CD8-positive, alpha-beta memory T cell (primary cell): ENCODE measurements around the gene C3orf20. TPM values are rescaled to one million over a fixed set of nuclear protein-coding genes. Genes with fewer than 3 reads are reported as not detected.

Experiments
- CTCF ChIA-PET: fragments of 350-600 bp; sonication (Branson Sonifier 250); formaldehyde crosslinking; loops from one replicate; lab custom pipeline; 2021; ENCODE audit warnings: antibody characterized with exemption; lab: Charles Lee
- POLR2A ChIA-PET: fragments of 350-600 bp; sonication (Branson Sonifier 250); formaldehyde crosslinking; loops from one replicate; lab custom pipeline; 2021; ENCODE audit warnings: antibody characterized with exemption; lab: Charles Lee
- DNase-seq, 5 donors: peaks; one replicate each; pipeline versions ENCODE4 v3.0.0 to v3.0.0-alpha.2; 2020 to 2022; ENCODE audit warnings: mixed read lengths in 1 of 5
- H3K27ac ChIP-seq: one replicate; pipeline ENCODE4 v1.7.0; 2013; ENCODE audit warnings: low read depth, mild to moderate bottlenecking, low read length, moderate library complexity
- H3K27me3 ChIP-seq: 2 replicates; pipeline ENCODE4 v1.7.0; 2013; ENCODE audit warnings: low read length, mild to moderate bottlenecking; ENCODE audit not compliant: insufficient read depth, poor library complexity, severe bottlenecking
- H3K36me3 ChIP-seq: 2 replicates; pipeline ENCODE4 v1.7.0; 2013; ENCODE audit warnings: mild to moderate bottlenecking, low read length, moderate library complexity; ENCODE audit not compliant: insufficient read depth
- H3K4me1 ChIP-seq: 2 replicates; pipeline ENCODE4 v1.7.0; 2013; ENCODE audit warnings: mild to moderate bottlenecking, low read length, moderate library complexity; ENCODE audit not compliant: insufficient read depth
- H3K4me3 ChIP-seq: 2 replicates; pipeline ENCODE4 v1.7.0; 2013; ENCODE audit warnings: mild to moderate bottlenecking, low read length
- H3K9me3 ChIP-seq: 2 replicates; pipeline ENCODE4 v1.7.0; 2013; ENCODE audit warnings: mild to moderate bottlenecking, low read length
- H3K27ac Mint-ChIP-seq, 8 donors: one replicate each; pipeline ENCODE4 v1.8.0; 2020 to 2021; ENCODE audit warnings: mixed read lengths in 8 of 8, mild to moderate bottlenecking in 6 of 8, inconsistent platforms in 3 of 8, moderate library complexity in 3 of 8
- H3K27me3 Mint-ChIP-seq, 2 donors: one replicate each; pipeline ENCODE4 v1.8.0; 2020 to 2021; ENCODE audit warnings: mixed read lengths in 2 of 2, mild to moderate bottlenecking in 1 of 2, moderate library complexity in 1 of 2
- H3K36me3 Mint-ChIP-seq, 3 donors: one replicate each; pipeline ENCODE4 v1.8.0; 2020 to 2021; ENCODE audit warnings: mixed read lengths in 3 of 3, inconsistent platforms in 1 of 3, mild to moderate bottlenecking in 1 of 3
- H3K4me1 Mint-ChIP-seq, 3 donors: one replicate each; pipeline ENCODE4 v1.8.0; 2020 to 2021; ENCODE audit warnings: mixed read lengths in 3 of 3, inconsistent platforms in 1 of 3, mild to moderate bottlenecking in 1 of 3
- H3K4me3 Mint-ChIP-seq, 7 donors: one replicate each; pipeline ENCODE4 v1.8.0; 2020 to 2021; ENCODE audit warnings: mixed read lengths in 7 of 7, mild to moderate bottlenecking in 6 of 7, moderate library complexity in 4 of 7, inconsistent platforms in 2 of 7
- H3K9me3 Mint-ChIP-seq, 5 donors: one replicate each; pipeline ENCODE4 v1.8.0; 2020 to 2022; ENCODE audit warnings: mixed read lengths in 5 of 5, mild to moderate bottlenecking in 3 of 5, moderate library complexity in 2 of 5, inconsistent platforms in 1 of 5
- polyA plus RNA-seq: library from polyadenylated mRNA; unstranded; fragments of 300-500 nt; fragmentation: Illumina TruSeq; gene quantifications from one replicate; pipeline ENCODE4 v1.2.3, GENCODE V29; 2021
- total RNA-seq, 2 experiments: library from RNA; stranded (reverse); gene quantifications; one replicate each; pipeline ENCODE4 v1.2.3, GENCODE V29; 2021

C3orf20 gene
- total and polyA plus RNA-seq, 3 experiments from 2014 or later = 0.07 to 0.18 TPM; not detected in 1

GRCh38 chr3:14762701-14763100 lies 87.8 kb downstream of the C3orf20 start:
- H3K9me3 ChIP-seq = no peaks in the 10 kb centered on the region
- H3K27ac ChIP-seq = no peak overlapping the region
- H3K4me1 ChIP-seq = no peaks in the 10 kb centered on the region
- H3K27me3 Mint-ChIP-seq = peaks cover 0 to 7% of the 10 kb centered on the region in 2 donors
- H3K4me1 Mint-ChIP-seq = no peaks in the 10 kb centered on the region
- no peaks in the 10 kb centered on the region for H3K9me3 Mint-ChIP-seq
- no peaks in the 10 kb centered on the region for H3K27me3 ChIP-seq
- H3K27ac Mint-ChIP-seq = no peak overlapping the region
- H3K4me3 Mint-ChIP-seq = no peak overlapping the region
- DNase-seq = no peak
- ChIA-PET CTCF (no interaction called here), POLR2A (no interaction called here)
- H3K36me3 Mint-ChIP-seq = no peaks in the 10 kb centered on the region
- no peak overlapping the region for H3K4me3 ChIP-seq
- no peaks in the 10 kb centered on the region for H3K36me3 ChIP-seq

GRCh38 chr3:14764331-14765059 lies 89.6 kb downstream of the C3orf20 start:
- Histone ChIP-seq H3K27me3 (no peaks in the 10 kb centered on the region), H3K36me3 (no peaks in the 10 kb centered on the region), H3K9me3 (no peaks in the 10 kb centered on the region), H3K27ac (no peak overlapping the region), H3K4me3 (no peak overlapping the region), H3K4me1 (no peaks in the 10 kb centered on the region)
- no peak for DNase-seq
- no peaks in the 10 kb centered on the region for H3K9me3 Mint-ChIP-seq
- H3K36me3 Mint-ChIP-seq = no peaks in the 10 kb centered on the region
- no peak overlapping the region for H3K27ac Mint-ChIP-seq
- H3K4me3 Mint-ChIP-seq = no peak overlapping the region
- ChIA-PET POLR2A (no interaction called here), CTCF (no interaction called here)
- no peaks in the 10 kb centered on the region for H3K4me1 Mint-ChIP-seq
- H3K27me3 Mint-ChIP-seq = peaks cover 3 to 10% of the 10 kb centered on the region in 2 donors

DNA sequence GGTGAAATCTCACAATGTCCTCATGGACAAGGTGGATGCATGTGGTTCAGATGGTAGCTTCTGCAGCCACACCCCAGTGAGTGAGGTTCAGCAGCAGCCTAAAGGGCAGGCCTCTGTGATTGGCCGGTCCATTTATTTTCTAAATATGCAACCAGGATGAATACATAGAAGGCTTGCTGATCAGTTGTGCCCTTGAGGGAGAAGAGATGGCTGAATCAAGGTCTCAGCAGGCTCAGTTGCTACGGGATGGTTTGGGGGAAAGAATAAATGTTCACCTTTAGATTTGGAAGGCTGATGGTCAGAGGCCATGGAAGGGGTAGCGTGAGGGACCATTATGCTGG lies 90.1 kb downstream of the C3orf20 start:
- Histone ChIP-seq H3K9me3 (no peaks in the 10 kb centered on the region), H3K36me3 (no peaks in the 10 kb centered on the region), H3K27me3 (no peaks in the 10 kb centered on the region), H3K4me1 (no peaks in the 10 kb centered on the region), H3K4me3 (no peak overlapping the region), H3K27ac (no peak overlapping the region)
- POLR2A ChIA-PET = no interaction called here
- H3K27me3 Mint-ChIP-seq = peaks cover 3 to 10% of the 10 kb centered on the region in 2 donors
- H3K4me3 Mint-ChIP-seq = no peak overlapping the region
- no peaks in the 10 kb centered on the region for H3K36me3 Mint-ChIP-seq
- H3K27ac Mint-ChIP-seq = no peak overlapping the region
- CTCF ChIA-PET = no interaction called here
- H3K9me3 Mint-ChIP-seq = no peaks in the 10 kb centered on the region
- no peaks in the 10 kb centered on the region for H3K4me1 Mint-ChIP-seq
- DNase-seq = no peak

DNA sequence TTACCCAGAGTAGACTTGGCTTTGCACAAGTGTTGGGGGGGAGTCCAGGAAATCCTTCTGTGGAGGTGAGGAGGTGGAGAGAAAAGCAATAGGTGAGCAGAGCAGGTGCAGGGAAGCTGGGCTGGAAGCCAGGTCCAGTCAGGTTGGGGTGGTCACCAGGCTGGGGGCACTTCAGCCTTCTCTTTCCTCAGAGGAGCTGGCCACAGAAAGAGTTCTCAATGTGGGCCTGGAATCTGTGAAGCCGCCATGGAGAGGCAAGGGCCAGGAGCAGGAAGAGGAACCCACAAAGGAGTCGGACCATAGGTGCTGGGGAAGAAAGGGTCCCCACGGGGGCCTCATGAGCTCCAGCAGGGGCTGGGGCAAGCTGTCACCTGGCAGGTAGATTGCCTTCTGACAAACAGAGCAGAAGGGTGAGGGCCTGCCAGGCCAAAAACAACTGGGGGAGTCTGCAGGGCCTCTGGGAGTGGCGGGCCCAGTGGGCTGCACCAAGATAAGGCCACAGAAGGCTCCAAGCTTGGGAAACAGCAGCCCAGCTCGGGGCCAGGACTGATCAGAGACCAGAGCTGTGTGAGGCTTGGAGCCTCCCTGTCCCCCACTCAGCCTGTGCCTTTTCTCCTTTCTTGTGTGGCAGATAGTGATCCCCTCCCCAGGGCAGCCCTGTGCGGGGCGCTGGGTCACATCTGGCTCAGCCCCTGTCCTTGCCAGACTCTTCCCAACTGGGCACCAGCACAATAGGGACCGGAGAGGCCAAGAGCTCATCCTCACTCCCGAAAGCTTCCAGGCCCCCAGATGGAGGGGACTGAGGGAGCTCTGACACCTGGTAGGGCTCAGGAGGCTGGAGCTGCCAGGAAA lies 90.9 kb downstream of the C3orf20 start:
- no peaks in the 10 kb centered on the region for H3K4me1 ChIP-seq
- CTCF ChIA-PET = no interaction called here
- peak overlapping the region in 1 of 8 donors; percentile 21 for H3K27ac Mint-ChIP-seq

GRCh38 chr3:14766428-14767244 lies 91.7 kb downstream of the C3orf20 start:
- Mint-ChIP-seq H3K9me3 (no peaks in the 10 kb centered on the region), H3K4me3 (no peak overlapping the region), H3K4me1 (no peaks in the 10 kb centered on the region), H3K27ac (peak overlapping the region in 1 of 8 donors; percentile 27), H3K36me3 (no peaks in the 10 kb centered on the region), H3K27me3 (peaks cover 8 to 15% of the 10 kb centered on the region in 2 donors)
- no peak for DNase-seq
- CTCF ChIA-PET = no interaction called here
- no peak overlapping the region for H3K4me3 ChIP-seq
- H3K9me3 ChIP-seq = no peaks in the 10 kb centered on the region
- no peak overlapping the region for H3K27ac ChIP-seq
- H3K4me1 ChIP-seq = no peaks in the 10 kb centered on the region
- POLR2A ChIA-PET = no interaction called here
- no peaks in the 10 kb centered on the region for H3K27me3 ChIP-seq
- no peaks in the 10 kb centered on the region for H3K36me3 ChIP-seq

More for the DNA sequence above, 90.9 kb downstream of the C3orf20 start:
- H3K4me3 ChIP-seq = no peak overlapping the region
- no peaks in the 10 kb centered on the region for H3K36me3 ChIP-seq
- Mint-ChIP-seq H3K4me1 (no peaks in the 10 kb centered on the region), H3K9me3 (no peaks in the 10 kb centered on the region), H3K27me3 (peaks cover 8 to 15% of the 10 kb centered on the region in 2 donors), H3K36me3 (no peaks in the 10 kb centered on the region), H3K4me3 (no peak overlapping the region)
- no peaks in the 10 kb centered on the region for H3K9me3 ChIP-seq
- no peaks in the 10 kb centered on the region for H3K27me3 ChIP-seq
- POLR2A ChIA-PET = no interaction called here
- H3K27ac ChIP-seq = no peak overlapping the region
- no peak for DNase-seq

GRCh38 chr3:14767245-14768051 lies 92.5 kb downstream of the C3orf20 start:
- DNase-seq = no peak

GRCh38 chr3:14768182-14768790 lies 93.3 kb downstream of the C3orf20 start:
- Mint-ChIP-seq H3K4me1 (no peaks in the 10 kb centered on the region), H3K27ac (no peak overlapping the region), H3K4me3 (no peak overlapping the region), H3K9me3 (no peaks in the 10 kb centered on the region), H3K27me3 (peaks cover 12 to 15% of the 10 kb centered on the region in 2 donors), H3K36me3 (no peaks in the 10 kb centered on the region)
- Histone ChIP-seq H3K9me3 (no peaks in the 10 kb centered on the region), H3K27ac (no peak overlapping the region), H3K27me3 (no peaks in the 10 kb centered on the region), H3K4me1 (no peaks in the 10 kb centered on the region), H3K36me3 (no peaks in the 10 kb centered on the region), H3K4me3 (no peak overlapping the region)
- POLR2A ChIA-PET = no interaction called here
- CTCF ChIA-PET = no interaction called here
- DNase-seq = no peak

More at GRCh38 chr3:14767245-14768051, 92.5 kb downstream of the C3orf20 start:
- Histone ChIP-seq H3K36me3 (no peaks in the 10 kb centered on the region), H3K27ac (no peak overlapping the region), H3K27me3 (no peaks in the 10 kb centered on the region), H3K4me1 (no peaks in the 10 kb centered on the region), H3K4me3 (no peak overlapping the region), H3K9me3 (no peaks in the 10 kb centered on the region)
- Mint-ChIP-seq H3K9me3 (no peaks in the 10 kb centered on the region), H3K27me3 (peaks cover 12 to 18% of the 10 kb centered on the region in 2 donors), H3K4me1 (no peaks in the 10 kb centered on the region), H3K36me3 (no peaks in the 10 kb centered on the region), H3K27ac (peak overlapping the region in 1 of 8 donors; percentile 27), H3K4me3 (no peak overlapping the region)
- ChIA-PET POLR2A (no interaction called here), CTCF (no interaction called here)
